Stimulated activated CD8-positive, alpha-beta memory T cell treated with anti-CD3 and anti-CD28 coated beads, Interleukin-4, amount 100 ng/mL, for 48 hours (primary cell): ENCODE measurements around the gene ZFAND2A.
"Not testable (repeated sequence)": the region's sequence is repeated elsewhere in the genome, so short reads cannot be mapped to it uniquely, and the experiment has no call there.

Source experiments
- DNase-seq: peaks from one replicate; pipeline ENCODE4 v3.0.0-alpha.2; 2020

The ZFAND2A gene

DNA sequence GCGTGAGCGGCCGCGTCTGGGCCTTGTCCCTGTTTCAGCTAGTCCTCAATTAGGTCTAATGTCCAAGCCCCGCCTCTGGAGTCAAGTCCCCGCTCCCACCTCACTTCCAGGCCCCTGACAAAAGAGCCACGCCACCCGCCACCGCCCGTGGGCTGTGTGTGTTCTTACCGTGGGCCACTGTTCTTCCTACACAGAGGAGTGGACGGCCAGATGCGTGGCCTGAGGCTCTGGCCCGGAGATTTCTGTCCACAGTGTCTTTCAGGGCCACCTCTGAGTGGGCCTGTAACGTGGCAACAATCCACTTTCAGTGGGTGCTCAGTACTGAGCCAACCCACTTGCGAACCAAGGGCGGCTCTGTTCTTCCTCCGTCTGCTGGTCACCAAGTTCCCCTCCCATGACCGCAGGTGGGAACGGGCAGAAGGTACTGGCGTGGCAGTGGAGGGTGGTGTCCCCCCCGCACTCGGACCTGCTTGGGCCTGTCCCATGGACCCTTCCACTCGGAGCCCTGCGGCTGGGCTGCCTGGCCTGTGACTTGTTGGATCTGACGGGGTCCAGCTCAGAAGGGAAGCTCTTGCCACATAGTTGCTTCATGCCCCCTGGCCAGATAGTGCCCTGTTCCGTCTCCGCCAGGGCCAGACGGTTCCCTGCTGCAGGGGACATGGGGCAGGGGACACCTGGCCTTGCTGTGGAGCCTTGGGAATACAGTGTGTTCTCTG lies 15.0 kb upstream of the ZFAND2A start:
- no peak for DNase-seq

GRCh38 chr7:1174002-1174401 lies 14.0 kb upstream of the ZFAND2A start:
- DNase-seq, result no peak

GRCh38 chr7:1172666-1173523 lies 12.9 kb upstream of the ZFAND2A start:
- no peak for DNase-seq

DNA sequence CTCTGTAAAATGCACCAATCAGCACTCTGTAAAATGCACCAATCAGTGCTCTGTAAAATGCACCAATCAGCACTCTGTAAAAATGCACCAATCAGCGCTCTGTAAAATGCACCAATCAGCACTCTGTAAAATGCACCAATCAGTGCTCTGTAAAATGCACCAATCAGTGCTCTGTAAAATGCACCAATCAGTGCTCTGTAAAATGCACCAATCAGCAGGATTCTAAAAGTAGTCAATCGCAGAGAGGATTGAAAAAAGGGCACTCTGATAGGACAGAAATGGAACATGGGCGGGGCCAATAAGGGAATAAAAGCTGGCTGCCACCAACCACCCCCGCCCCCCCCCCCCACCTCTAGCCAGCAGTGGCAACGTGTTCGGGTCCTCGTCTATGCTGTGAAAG lies 11.5 kb upstream of the ZFAND2A start:
- not testable (repeated sequence) for DNase-seq

DNA sequence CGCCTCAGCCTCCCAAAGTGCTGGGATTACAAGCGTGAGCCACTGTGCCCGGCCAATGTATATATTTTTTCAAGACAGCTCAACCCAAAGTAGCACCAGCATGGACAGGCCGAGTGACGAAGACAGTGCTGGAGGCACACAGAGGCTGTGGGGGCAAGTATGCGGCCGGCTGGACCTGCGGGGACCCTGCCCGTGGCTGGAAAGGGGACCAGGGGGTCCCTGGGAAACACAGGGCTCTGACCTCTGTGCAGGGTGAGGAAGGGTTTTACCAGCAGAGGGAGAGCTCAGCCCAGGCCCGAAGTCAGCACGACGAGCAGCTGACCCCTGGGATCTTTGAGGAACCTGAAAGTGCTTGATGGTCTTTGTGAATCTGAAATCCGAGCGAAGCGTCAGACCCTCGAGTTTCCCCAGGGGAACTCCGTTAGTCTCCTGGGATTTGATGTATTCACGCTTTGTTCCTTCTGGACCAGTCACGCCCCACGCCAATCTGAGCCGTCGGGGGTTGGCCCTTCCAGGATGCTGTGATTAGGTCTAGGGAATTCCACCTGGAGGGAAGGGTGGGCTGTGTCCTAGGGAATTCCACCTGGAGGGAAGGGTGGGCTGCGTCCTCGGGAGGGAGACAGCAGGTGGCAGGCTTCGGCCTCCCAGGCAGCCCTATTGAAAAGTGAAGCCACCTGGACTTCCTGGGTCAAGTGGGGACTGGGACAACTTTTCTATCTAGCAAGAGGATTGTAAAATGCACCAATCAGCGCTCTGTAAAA lies 10.9 kb upstream of the ZFAND2A start:
- DNase-seq, result no peak

GRCh38 chr7:1169409-1170368 lies 9.7 kb upstream of the ZFAND2A start:
- DNase-seq, result peak; percentile 98

- DNase-seq, result no peak
Measured at GRCh38 chr7:1168422-1168821, 8.4 kb upstream of the ZFAND2A start.

- no peak for DNase-seq
Measured at GRCh38 chr7:1164436-1164835, 4.4 kb upstream of the ZFAND2A start.

DNA sequence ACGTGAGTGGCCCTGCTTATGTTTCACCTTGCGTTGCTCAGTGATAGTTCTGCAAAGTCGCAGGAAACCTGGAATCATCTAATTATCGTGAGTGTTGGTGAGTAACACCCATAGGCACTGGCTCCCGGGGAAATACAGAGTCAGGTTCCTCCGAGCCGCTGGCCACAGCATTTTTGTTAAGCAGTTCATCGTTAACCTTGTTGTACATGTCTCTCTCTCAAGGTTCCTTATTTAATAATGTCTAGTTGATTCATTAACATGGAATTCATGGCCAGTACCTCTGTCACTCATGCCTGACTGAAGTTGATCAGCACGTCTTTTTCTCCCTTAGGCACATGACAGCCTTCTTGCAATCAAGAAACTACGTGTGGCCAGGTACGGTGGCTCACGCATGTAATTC lies 3.1 kb upstream of the ZFAND2A start:
- DNase-seq, result no peak

- peak; percentile 46 for DNase-seq
Measured at GRCh38 chr7:1160670-1161021, 650 bp upstream of the ZFAND2A start.

DNA sequence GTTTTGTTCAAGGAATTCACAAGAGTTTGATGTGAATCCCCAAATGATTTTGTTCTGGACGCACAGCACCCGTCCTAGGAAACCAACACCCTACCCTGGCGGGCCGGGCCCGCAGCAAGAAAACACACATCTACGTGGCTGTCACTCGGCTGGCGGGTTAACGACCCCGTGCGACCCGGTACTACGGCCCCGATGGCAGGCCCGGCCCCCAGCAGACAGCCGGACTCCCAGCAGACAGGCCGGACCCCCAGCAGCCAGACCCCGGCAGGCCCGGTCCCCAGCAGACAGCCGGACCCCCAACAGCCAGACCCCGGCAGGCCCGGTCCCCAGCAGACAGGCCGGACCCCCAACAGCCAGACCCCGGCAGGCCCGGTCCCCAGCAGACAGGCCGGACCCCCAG lies 765 bp downstream of the ZFAND2A start:
- not testable (repeated sequence) for DNase-seq

DNA sequence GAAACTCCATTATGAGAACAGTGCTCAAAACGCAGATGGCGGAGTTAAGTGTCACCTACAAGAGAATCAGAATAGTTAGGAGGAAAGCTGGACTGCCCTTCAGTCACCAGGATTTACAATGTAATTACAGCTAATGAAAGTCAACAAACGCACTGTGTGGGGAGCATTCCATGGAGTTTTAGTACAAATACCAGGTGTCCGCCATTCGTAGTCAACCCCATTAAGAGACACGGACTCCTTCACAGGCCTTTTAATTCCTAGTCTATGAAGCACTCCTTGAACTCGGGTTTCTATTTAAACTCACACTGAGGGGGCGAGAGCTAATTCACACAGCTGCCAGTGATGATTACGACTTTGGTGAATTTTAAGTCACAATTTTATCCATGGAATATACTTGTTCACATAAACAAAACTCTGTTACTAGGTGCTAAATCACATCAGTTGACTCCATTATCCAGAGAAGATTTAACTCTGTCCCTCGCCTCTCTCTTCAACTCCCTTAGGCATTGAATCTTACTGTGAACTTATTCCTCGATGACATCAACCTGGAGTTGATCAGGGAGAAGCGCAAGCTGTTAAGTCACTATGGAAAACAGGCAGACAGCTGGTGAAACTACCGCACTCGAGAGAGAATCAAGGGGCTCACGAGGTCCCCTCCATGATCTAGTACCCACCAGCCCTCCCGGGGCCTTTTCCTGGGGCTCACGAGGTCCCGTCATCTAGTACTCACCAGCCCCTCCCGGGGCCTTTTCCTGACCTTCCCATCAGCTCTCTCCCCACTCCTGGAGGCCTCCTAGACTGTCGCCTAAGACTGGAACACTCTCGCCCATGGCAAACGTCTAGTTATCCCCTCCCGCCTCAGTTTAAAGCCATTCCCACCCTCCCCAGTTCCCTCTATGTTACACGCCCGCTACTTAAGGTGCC lies 1.5 kb downstream of the ZFAND2A start:
- DNase-seq, result no peak

- DNase-seq, result no peak
Measured at GRCh38 chr7:1156782-1157535, 3.0 kb downstream of the ZFAND2A start.

- not testable (repeated sequence) for DNase-seq
Measured at GRCh38 chr7:1155818-1156781, 3.9 kb downstream of the ZFAND2A start.

- DNase-seq, result no peak
Measured at GRCh38 chr7:1154172-1154739, 5.7 kb downstream of the ZFAND2A start.

DNA sequence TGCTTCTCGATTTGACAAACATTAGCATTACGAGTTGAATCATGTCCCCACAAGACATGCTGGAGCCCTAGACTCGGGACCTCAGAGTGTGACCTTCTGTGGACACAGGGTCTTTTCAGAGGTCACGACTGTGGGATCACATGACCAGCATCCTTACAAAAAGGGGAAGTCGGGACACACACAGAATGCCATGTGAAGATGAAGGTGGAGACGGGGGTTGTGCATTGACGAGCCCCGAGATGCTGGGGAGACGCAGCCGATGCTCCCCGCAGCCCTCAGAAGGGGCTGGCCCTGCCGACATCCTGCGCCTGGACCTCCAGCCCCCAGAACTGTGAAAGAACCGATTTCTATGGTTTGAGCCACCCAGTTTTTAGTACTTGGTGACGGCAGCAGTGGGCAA lies 7.5 kb downstream of the ZFAND2A start:
- no peak for DNase-seq

DNA sequence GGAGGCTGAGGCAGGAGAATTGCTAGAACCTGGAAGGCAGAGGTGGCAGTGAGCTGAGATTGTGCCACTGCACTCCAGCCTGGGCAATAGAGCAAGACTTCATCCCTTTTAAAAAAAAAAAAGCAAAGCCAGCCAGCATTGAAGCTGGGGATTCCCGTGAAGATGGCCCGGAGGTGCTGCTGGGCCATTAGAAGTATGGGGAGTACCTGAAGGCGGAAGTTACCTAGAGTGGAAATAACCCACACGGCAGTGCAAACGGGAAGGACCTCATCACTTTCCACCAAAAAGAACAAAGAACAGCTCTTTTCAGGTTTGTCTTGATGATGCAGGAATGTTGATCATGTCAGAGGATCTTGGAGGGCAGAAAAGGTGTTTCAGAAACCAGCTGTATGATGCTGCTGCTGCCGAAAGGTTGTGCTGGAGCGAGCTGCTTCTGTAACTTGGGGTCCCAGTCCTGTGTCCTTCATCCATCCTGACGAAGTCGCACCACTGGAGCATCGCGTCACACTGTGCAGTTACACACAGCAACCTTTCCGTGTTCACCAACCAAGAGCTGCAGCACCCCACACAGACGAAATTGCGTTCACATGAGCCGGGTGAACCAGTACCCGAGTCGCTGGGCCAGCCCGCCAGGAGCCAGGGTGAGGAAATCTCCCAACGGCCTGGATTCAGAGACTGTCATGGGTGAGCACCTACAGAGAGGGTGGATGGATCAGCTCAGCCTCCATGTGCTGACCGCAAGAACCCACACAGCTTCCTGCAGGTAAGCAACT lies 8.2 kb downstream of the ZFAND2A start:
- DNase-seq, result no peak

DNA sequence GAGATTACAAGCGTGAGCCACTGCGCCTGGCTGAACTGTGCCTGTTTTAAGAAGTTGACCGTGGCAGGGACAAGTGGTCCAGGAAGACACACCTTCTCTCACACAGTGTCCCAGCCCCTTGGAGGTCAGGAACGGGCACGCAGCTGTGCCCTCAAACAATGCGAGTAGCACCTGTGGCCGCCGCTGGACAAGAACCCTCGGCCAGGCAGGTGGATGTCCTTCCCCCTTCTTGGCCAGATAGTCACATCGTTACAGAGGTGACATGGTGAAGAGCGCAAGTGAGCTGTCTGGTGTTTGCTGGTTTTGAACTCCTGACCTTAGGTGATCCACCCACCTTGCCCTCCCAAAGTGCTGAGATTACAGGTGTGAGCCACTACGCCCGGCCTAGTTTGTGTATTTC lies 8.8 kb downstream of the ZFAND2A start:
- DNase-seq, result no peak
